Inflammatory macrophage treated with lipopolysaccharide for 4 hours (primary cell): ENCODE results near the gene ARPP19.

Experiments used
- DNase-seq: peaks from one replicate; pipeline ENCODE4 v3.0.0-alpha.2; 2020

The ARPP19 gene

DNA sequence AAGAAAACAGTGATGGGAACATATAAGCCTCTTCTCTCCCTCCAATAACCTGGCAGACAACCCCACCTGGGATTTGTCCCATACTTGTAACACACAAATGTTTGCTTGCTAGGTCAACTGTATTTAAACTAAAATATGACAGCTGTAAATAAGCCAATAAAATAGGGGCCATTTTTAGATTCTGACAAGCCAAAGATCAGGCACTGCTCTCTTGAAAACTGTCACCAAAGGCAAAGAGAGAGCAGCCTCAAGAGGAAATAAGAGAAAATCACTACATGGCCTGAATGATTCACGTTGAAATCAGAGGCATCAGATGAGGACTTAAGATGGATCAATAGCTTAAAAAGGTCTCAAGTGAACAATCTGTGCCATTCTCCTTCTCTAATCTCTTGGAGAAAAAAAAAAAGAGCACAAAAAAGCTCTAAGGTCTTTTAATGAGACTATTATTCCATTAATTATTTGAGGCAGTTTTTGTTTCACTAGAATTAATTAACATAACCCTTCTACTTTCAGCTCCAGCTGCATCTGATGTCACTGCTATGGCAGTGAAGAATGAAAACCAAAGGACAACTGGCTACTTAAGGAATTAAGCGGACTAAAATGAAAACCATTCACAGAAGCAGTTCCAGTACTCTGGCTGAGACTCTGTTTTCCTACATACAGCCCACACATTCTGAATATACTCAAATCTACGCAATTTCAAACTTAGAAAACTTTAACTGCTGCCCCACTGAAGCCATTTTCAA lies 59.2 kb downstream of the ARPP19 start:
- DNase-seq, result no peak

DNA sequence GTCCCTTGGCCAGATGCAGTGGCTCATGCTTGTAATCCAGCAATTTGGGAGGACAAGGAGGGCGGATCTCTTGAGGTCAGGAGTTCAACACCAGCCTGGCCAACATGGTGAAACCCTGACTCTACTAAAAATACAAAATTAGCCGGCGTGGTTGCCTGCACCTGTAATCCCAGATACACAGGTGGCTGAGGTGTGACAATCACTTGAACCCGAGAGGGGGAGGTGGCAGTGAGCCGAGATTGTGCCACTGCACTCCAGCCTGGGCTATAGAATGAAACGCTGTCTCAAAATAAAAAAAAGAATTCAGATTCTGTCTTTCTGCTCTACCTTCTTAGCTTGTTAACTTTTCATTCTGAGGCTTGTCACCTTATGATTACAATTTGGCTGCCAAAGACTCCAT lies 62.3 kb downstream of the ARPP19 start:
- DNase-seq, result no peak

DNA sequence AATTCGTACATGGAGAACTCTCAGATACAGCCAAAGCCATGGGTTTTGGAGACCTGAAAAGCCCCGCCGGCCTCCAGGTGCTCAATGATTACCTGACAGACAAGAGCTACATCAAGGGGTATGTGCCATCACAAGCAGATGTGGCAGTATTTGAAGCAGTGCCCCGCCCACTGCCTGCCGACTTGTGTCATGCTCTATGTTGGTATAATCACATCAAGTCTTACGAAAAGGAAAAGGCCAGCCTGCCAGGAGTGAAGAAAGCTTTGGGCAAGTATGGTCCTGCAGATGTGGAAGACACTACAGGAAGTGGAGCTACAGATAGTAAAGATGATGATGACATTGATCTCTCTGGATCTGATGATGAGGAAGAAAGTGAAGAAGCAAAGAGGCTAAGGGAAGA lies 63.7 kb downstream of the ARPP19 start:
- DNase-seq, result peak; percentile 86

- DNase-seq, result peak; percentile 83
Measured at GRCh38 chr15:52503788-52504496, 64.9 kb downstream of the ARPP19 start.

- no peak for DNase-seq
Measured at GRCh38 chr15:52502608-52503007, 66.2 kb downstream of the ARPP19 start.

- DNase-seq, result no peak
Measured at GRCh38 chr15:52499506-52499905, 69.3 kb downstream of the ARPP19 start.

DNA sequence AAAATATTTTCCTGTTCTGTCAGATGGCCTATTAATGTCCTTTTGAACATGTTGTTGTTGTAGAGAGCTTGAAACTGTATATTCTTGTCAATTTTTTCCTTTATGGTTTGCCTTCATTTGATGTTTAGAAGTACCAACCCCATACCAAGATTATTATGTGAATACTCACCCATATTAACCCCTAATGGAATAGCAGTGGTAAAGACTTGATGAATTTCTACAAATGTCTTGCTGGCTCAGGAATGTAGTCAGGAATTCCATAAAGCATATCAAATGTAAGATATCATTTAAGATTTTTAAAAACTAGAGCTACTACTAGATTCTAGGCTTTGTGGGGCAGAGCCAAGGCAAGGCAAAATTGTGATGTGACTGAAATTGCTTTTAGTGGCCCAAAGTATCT lies 70.1 kb downstream of the ARPP19 start:
- no peak for DNase-seq
